ENCODE results near the gene SESN1.

The SESN1 gene

DNA sequence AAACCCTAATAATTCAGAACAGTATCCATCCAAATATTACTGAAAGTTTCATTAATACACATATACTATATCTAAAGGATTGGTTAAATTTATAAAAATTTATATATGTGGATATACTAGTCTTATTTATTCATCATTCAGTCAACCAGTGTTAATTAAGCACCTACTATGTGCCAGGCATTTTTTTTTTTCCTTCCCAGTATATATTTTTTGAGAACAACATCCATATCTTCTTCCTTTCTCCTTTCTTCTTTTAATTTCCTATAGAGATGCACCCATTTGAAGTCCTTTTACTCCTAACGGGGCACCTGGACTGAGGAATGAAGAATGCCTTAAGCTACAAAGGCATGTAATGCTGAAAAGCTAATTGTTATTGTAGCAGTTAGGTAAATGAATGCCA lies 72.8 kb downstream of the SESN1 start:
- TF ChIP-seq, protein P1, sequence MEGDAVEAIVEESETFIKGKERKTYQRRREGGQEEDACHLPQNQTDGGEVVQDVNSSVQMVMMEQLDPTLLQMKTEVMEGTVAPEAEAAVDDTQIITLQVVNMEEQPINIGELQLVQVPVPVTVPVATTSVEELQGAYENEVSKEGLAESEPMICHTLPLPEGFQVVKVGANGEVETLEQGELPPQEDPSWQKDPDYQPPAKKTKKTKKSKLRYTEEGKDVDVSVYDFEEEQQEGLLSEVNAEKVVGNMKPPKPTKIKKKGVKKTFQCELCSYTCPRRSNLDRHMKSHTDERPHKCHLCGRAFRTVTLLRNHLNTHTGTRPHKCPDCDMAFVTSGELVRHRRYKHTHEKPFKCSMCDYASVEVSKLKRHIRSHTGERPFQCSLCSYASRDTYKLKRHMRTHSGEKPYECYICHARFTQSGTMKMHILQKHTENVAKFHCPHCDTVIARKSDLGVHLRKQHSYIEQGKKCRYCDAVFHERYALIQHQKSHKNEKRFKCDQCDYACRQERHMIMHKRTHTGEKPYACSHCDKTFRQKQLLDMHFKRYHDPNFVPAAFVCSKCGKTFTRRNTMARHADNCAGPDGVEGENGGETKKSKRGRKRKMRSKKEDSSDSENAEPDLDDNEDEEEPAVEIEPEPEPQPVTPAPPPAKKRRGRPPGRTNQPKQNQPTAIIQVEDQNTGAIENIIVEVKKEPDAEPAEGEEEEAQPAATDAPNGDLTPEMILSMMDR (conservative IDR thresholded peaks at IDR 0.05; ENCODE audit: low read depth, low read length): no peak
- no peak for DNase-seq (ENCODE audit: low read depth)
- H3K4me3 ChIP-seq (ENCODE audit: low read depth, low read length): no peak overlapping the region

DNA sequence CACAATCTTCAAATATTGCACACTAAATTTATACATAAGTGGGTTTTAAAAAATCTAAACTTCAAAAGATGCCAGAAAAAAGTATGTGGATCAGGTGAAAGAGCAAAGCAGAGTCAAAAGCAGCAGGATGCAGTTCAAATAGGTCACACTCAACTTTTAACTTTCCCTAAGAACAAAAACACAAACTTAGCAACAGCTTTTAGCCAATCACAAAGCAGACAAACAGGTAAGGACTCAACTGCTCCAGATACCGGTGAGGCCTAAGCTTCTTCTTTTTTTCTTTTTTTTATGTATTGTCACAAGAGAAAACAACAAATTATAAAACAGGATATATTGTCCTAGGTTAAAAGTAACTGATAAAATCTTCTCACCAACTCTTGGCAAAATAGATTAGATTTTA lies 74.7 kb downstream of the SESN1 start:
- no peak overlapping the region for H3K4me3 ChIP-seq (ENCODE audit: low read depth, low read length)
- no peak for DNase-seq (ENCODE audit: low read depth)
- TF ChIP-seq, protein P1 (conservative IDR thresholded peaks at IDR 0.05; ENCODE audit: low read depth, low read length): no peak

DNA sequence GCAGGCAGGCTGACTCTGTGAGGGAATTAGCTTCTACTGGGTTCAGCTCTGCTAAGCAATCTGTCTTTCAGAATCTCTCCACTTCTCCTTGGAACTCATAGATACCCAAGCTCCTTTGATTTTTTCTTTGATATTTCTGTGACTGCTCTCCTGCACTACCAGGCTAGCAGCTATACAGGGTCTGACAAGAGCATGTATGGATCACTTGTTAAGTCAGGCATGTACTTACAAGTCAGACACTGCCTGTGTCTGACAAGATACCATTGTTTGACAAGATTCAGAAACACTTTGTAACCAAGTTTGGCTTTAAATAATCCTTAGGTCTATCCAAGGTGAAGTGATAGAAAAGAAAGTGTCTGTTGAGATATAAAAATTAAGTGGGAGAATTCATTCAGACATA lies 79.5 kb downstream of the SESN1 start:
- TF ChIP-seq, protein P1 (conservative IDR thresholded peaks at IDR 0.05; ENCODE audit: low read depth, low read length): no peak
- no peak overlapping the region for H3K4me3 ChIP-seq (ENCODE audit: low read depth, low read length)
- DNase-seq (ENCODE audit: low read depth): no peak

DNA sequence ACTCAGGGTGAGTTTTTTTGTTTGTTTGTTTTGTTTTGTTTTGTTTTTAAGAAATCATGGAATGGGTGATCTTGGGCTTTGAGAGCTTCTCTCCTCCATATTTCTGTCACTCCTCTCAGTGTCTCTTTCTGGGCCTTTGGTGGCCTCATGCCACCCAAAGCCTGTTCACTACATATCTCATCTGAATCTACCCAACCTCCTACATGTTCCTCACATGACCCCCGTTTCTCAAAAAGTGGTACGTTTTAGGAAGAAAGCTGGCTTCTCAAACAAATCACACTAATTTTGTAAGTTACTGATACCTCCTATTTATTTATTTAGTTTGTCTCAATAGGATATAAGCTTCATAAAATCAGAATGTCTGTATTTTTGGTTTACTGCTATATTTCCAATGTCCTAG lies 80.0 kb downstream of the SESN1 start:
- TF ChIP-seq, protein P1 (conservative IDR thresholded peaks at IDR 0.05; ENCODE audit: low read depth, low read length): no peak
- DNase-seq (ENCODE audit: low read depth): no peak
- H3K4me3 ChIP-seq (ENCODE audit: low read depth, low read length): no peak overlapping the region

DNA sequence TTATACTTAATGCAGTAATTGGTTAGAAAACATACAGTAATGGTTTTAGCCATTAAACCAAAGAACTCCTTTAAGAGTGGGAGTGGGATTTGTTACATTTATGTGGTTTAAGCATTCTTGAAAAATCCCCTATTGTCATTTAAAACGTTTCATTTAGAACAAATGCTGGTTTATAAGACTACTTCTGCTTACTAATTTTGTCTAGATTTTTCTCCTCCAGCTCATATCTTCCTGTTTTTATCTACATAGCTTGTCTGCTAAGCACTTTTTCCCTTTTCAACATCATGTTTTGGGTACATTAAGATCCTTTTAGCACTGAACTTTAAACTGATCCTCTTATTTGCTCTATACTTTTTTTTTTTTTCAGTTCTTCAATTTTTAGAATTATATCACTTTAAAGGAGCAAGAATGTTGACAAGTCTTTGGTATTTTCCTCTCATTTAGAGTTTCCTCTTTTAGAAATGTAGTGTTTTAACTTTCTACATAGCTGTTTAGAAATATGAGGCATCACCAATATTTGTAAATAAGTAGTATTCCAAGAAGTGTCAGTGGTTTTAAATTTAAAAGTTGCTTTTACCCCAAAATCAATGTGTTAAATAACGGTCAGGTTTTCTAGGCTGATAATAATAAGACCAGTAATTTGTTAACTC lies 80.9 kb downstream of the SESN1 start:
- DNase-seq (ENCODE audit: low read depth): peak; percentile 11
- H3K4me3 ChIP-seq (ENCODE audit: low read depth, low read length): no peak overlapping the region
- TF ChIP-seq, protein P1 (conservative IDR thresholded peaks at IDR 0.05; ENCODE audit: low read depth, low read length): no peak

DNA sequence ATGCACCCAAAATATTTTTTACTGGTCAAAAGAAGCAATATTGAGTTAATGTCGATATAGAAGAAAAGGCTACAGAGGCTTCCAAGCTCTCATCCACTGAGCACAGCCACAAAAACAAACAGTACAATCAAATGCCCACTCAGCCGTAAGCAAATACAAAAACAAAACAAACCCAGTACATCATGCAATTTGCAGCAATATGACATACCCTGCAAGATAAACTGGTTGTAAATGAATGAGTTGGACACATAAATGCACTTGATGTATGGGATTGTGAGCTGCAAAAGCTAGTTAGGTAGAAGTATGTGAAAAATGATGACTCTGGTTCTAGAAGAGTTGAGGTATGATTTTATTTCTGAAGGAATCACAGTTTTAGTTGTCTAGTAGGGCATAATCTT lies 83.9 kb downstream of the SESN1 start:
- TF ChIP-seq, protein P1 (conservative IDR thresholded peaks at IDR 0.05; ENCODE audit: low read depth, low read length): no peak
- no peak overlapping the region for H3K4me3 ChIP-seq (ENCODE audit: low read depth, low read length)
- no peak for DNase-seq (ENCODE audit: low read depth)

DNA sequence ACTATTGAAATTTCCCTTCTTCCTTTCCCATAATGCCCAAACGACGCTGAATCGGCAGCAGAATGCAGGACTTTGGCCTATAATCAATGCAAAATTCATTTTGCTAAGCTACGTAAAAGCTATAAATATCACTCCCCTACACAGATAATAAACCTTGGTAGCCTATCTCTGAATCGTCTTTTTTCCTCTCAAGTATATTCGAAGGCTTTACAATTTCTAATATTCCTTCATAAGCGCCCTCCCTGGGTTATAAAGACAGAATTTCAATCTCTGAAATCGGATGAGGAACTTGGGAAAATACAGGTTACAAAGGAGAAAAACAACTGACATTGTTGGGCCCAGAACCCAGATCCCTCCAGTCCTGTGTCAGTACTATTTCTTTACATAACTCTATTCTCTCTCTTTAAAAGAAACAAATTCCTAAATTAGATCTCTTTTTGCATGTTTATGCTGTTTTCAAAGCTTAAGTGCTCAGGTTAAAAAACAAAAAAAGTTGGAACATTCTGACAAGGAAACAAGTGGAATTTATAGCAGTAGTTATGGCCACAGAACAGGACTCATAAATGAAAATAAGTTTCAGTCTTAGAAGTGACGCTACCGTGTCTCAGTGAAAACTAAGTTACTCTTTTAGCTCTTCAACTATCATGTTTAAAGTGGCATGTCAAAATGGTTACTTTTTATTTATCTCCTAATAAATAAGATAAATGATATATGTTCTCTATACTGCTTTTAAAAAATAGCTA lies 84.5 kb downstream of the SESN1 start:
- TF ChIP-seq, protein P1 (conservative IDR thresholded peaks at IDR 0.05; ENCODE audit: low read depth, low read length): no peak
- peak overlapping the region; percentile 78 for H3K4me3 ChIP-seq (ENCODE audit: low read depth, low read length)
- DNase-seq (ENCODE audit: low read depth): no peak

Measured in choroid plexus epithelial cell (primary cell).